Raji (cell line): ENCODE results near the gene LRRC49.

ENCODE experiments used
- POLR2A ChIP-seq: IDR thresholded peaks from 2 replicates; pipeline ENCODE4 v1.6.1; 2011; ENCODE audit warnings: low read depth, low read length, control low read depth; ENCODE audit not compliant: insufficient read depth

The LRRC49 gene, protein sequence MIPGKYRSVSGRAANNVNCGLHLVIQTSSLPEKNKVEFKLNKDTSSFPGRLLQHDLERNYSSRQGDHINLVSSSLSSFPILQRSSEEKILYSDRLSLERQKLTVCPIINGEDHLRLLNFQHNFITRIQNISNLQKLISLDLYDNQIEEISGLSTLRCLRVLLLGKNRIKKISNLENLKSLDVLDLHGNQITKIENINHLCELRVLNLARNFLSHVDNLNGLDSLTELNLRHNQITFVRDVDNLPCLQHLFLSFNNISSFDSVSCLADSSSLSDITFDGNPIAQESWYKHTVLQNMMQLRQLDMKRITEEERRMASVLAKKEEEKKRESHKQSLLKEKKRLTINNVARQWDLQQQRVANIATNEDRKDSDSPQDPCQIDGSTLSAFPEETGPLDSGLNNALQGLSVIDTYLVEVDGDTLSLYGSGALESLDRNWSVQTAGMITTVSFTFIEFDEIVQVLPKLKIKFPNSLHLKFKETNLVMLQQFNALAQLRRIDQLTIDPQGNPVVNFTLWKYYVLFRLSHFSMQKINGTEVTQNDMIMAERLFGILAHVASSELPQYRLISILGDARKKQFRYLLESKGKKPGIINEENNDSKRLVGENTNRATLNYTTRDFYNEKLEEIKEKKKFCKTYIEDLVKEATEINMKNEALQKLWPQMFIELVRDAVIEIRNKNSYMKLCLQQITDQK

GRCh38 chr15:70892002-70892911 is at the start of gene LRRC49, which contains the start of gene THAP10:
TSS of gene LRRC49 (plus strand) at chr15:70892826. CDS start at chr15:70892895, 69 bp downstream.
TSS of gene THAP10 (minus strand) at chr15:70892433. CDS start at chr15:70892272, 161 bp downstream.
- TF ChIP-seq POLR2A, result no peak

DNA sequence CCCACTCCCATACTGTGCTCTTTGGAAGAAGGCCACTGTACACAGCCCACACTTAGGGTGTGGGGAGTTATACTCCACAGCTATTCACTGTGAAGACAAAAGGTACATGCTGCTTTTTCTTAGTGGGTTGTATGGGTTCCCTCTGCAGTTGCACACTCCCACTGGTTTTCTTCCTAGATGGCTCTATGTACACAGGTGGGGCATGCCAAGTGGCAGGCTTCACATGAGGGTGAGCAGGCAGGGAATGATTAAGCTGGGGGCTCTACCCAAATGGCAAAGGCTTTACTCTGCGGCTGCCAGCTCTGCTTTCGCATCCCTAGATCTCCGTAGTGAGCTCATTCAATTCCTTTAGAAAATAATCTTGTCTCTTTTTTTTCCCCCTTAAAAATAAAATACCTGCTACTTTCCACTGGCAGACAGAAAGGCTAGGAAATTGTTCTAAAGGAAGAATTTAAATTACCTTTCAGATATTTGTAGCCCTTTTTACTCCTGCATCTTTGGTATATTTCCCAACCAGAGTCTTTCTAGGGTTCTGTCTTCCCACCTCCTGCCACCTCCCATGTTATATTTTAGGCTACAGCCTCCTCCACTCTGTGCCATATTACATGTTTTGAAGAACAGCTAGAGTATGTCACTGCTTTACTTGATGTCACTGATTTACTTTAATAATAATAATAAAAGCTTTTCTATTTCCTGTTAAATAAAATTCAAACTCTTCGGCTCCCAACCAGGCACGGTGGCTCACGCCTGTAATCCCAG is 46.8 kb upstream of the LRRC49 start:
- no peak for TF ChIP-seq POLR2A

- TF ChIP-seq POLR2A, result no peak
Observed at GRCh38 chr15:70851889-70852288, 40.7 kb upstream of the LRRC49 start.

- TF ChIP-seq POLR2A, result no peak
Observed at GRCh38 chr15:70852501-70853317, 39.9 kb upstream of the LRRC49 start.

GRCh38 chr15:70853318-70853972 is 39.2 kb upstream of the LRRC49 start:
- no peak for TF ChIP-seq POLR2A

DNA sequence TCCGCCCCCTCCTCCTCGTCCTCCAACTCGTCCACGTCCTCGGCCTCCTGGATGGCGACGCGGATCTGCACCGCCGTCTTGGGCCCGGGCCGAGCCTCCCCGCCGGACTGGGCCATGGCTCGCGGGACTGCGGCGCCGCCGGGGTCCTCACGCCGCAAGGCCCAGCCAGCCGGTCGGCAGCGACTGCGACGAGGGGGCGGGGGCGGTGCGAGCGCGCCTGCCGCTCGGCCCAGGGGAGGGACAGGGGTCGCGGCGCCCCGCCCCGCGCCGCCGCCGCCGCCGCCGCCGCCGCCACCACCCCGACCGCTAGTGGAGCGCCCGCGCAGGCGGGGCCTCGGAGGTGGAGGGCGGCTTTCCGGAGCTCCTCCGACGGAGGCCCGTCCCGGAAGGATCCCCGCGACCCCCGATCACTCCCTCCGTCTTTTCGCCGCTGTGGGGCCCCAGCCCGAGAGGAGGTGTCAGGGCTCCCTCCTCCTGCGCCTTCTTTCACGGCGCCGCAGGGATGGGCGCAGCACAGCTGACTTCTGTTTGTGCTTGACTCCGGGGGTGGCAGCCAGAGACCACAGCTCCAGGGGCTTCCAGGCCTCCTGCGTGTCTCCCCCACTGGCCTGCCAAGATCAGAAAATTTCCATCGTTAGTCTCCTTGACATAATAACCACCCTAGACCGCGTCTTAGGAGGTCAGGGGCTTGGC is 38.5 kb upstream of the LRRC49 start, which contains the start of gene LARP6:
Gene LARP6, minus strand, starts transcription at position 185 of the 693 bp plus-strand sequence. Its CDS starts 69 bp downstream, at position 116.
- TF ChIP-seq POLR2A, result no peak

- no peak for TF ChIP-seq POLR2A
Observed at GRCh38 chr15:70854666-70854976, 38.0 kb upstream of the LRRC49 start.

DNA sequence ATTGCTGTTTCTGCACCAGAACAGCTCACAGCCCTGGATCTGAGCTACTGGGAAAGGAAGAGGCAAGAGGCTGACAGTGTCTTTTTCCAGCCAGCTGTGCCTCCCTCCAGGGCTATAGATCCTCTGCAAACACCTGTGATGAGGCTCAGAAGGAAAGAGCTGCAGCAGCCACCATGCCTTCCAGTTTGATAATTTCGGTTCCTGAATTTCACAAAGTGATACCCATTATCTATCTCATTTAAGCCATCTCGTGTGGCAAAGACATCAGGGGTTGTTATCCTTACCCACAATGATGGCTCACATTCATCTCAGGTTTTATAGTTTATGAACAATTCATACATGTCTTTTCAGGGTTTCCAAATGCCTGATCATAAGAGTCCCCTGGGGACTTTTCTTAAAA is 36.9 kb upstream of the LRRC49 start:
- TF ChIP-seq POLR2A, result no peak

- TF ChIP-seq POLR2A, result no peak
Observed at GRCh38 chr15:70856177-70856883, 36.3 kb upstream of the LRRC49 start.

DNA sequence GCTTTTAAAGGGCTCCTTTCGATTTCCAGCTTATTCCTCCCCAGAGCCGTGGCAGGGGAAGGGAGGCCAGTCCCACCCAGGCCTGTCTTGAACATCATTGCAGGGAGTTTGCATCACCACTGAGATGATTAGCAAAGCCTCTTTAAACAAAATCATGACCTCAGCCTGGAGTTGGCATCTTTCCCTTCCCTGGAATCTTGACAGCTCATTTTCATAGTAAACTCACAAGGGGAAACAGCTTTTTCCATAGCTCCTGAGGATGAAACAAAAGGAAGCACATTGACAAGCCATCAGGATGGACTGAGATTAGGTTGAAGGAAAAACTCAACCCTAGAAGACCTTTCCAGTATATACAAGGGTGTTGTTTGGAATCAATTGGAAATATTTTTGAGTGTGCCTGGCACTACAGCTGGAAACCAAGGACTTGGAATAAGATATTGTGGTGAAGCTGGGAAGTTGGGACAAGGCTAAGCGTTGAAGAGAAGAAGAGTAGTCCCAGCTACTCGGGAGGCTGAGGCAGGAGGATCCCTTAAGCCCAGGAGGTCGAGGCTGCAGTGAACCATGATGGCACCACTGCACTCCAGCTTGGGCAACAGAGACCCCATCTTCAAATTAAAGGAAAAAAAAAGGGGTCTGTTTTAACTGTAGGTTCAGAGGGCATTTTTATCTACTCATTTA is 35.6 kb upstream of the LRRC49 start:
- no peak for TF ChIP-seq POLR2A

DNA sequence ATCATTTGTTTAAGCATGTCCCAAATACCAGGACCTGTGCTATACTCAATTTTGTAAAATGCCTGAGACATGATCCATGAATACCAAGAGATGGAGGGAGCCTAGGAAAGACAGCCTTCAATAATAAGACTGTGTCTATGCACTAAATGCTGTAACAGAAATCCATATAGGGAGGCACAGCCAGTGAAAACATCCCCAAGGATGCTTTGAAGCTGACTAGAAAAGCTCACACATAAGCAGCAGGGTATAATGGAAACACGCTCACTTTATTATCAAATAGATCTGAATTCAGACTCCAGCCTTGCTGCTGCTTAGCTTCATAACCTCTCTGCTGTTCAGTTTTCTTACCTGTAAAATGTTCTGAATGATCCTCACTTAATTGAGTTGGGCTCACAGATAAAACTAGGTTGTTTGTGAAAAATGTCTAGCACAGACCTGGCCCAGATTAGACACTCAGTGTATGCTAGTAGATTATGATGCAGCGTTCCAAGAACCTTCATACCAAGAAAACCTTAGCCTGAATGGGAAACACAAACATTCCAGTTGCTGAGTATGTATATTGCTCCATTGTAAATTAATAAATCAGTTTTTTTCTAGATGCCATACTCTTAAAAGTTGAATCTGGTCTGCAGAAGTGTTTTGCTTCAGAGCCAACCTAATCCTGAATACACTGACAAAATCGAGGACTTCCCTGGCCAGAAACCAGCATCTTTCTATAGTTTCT is 34.9 kb upstream of the LRRC49 start:
- no peak for TF ChIP-seq POLR2A
